ENCODE data around the gene CPEB1. TPM values are rescaled to one million over a fixed set of nuclear protein-coding genes. Genes with fewer than 3 reads are reported as not detected.

Gene CPEB1
- total and polyA plus RNA-seq, 2 experiments from 2014 or later = 4.1 to 9.4 TPM

- TF ChIP-seq REST (IDR thresholded peaks at IDR 0.05; ENCODE audit: unreplicated experiment) = no peak
- TF ChIP-seq ETS1 (IDR thresholded peaks at IDR 0.05) = no peak
- no peak for TF ChIP-seq ZNF331 (CRISPR knock-in tag; IDR thresholded peaks at IDR 0.05; ENCODE audit: low read depth)
Observed at GRCh38 chr15:82613747-82614146, 33.4 kb downstream of the CPEB1 start (continued).

- Histone ChIP-seq H3K4me1 (ENCODE audit: insufficient read depth) (no peaks in the 10 kb centered on the region), H3F3A (replicated peaks; ENCODE audit: low read depth) (no peaks in the 10 kb centered on the region), H4K20me1 (replicated peaks; ENCODE audit: insufficient read depth) (no peaks in the 10 kb centered on the region), H3K4me3 (no peak overlapping the region), H3K36me3 (ENCODE audit: insufficient read depth) (no peaks in the 10 kb centered on the region), H3K4me2 (no peak overlapping the region), H3K79me2 (replicated peaks; ENCODE audit: insufficient read depth) (no peaks in the 10 kb centered on the region), H2AFZ (no peak overlapping the region), H3K27me3 (ENCODE audit: insufficient read depth) (no peaks in the 10 kb centered on the region), H3K9me2 (ENCODE audit: insufficient read depth) (no peaks in the 10 kb centered on the region), H3K27ac (ENCODE audit: low read depth) (no peak overlapping the region)
- H3K4me1 Mint-ChIP-seq = no peaks in the 10 kb centered on the region
- H3K9me3 Mint-ChIP-seq = no peaks in the 10 kb centered on the region
- no peak overlapping the region for H3K27ac Mint-ChIP-seq
- no peak for ATAC-seq
- H3K4me3 Mint-ChIP-seq = no peak overlapping the region
- DNase-seq (ENCODE audit: low spot score) = no peak
- H3K36me3 Mint-ChIP-seq (ENCODE audit: low read depth) = no peaks in the 10 kb centered on the region
- H3K27me3 Mint-ChIP-seq (ENCODE audit: insufficient read depth, low read depth, poor library complexity) = peaks cover 5% of the 10 kb centered on the region
- TF ChIP-seq ZNF114 (CRISPR knock-in tag; IDR thresholded peaks at IDR 0.05) = no peak
- no peak for TF ChIP-seq ETS1 (IDR thresholded peaks at IDR 0.05)
- no peak for TF ChIP-seq EZH2phosphoT487 (IDR thresholded peaks at IDR 0.05; ENCODE audit: unreplicated experiment)
- no peak for TF ChIP-seq ZNF462 (CRISPR knock-in tag; IDR thresholded peaks at IDR 0.05)
- TF ChIP-seq STAT1 (IDR thresholded peaks at IDR 0.05; ENCODE audit: unreplicated experiment) = no peak
- TF ChIP-seq ZNF331 (CRISPR knock-in tag; IDR thresholded peaks at IDR 0.05; ENCODE audit: low read depth) = no peak
- no peak for TF ChIP-seq CREB1 (CRISPR knock-in tag; IDR thresholded peaks at IDR 0.05; ENCODE audit: low read depth)
- TF ChIP-seq JUNB (IDR thresholded peaks at IDR 0.05; ENCODE audit: unreplicated experiment) = no peak
- no peak for TF ChIP-seq NANOG (IDR thresholded peaks at IDR 0.05; ENCODE audit: borderline replicate concordance)
- no peak for TF ChIP-seq CTCF (conservative IDR thresholded peaks at IDR 0.05; ENCODE audit: low read depth in 2 of 2)
- no peak for TF ChIP-seq EZH2 (IDR thresholded peaks at IDR 0.05; ENCODE audit: low read depth, unreplicated experiment)
Observed at GRCh38 chr15:82611348-82611747, 35.8 kb downstream of the CPEB1 start.
